Fibroblast of gingiva (primary cell): Measurements from ENCODE around the gene APOL1.

ENCODE experiments used
- DNase-seq: peaks from one replicate; pipeline ENCODE4 v3.0.0-alpha.2; 2011; ENCODE audit warnings: low read depth

Gene APOL1

DNA sequence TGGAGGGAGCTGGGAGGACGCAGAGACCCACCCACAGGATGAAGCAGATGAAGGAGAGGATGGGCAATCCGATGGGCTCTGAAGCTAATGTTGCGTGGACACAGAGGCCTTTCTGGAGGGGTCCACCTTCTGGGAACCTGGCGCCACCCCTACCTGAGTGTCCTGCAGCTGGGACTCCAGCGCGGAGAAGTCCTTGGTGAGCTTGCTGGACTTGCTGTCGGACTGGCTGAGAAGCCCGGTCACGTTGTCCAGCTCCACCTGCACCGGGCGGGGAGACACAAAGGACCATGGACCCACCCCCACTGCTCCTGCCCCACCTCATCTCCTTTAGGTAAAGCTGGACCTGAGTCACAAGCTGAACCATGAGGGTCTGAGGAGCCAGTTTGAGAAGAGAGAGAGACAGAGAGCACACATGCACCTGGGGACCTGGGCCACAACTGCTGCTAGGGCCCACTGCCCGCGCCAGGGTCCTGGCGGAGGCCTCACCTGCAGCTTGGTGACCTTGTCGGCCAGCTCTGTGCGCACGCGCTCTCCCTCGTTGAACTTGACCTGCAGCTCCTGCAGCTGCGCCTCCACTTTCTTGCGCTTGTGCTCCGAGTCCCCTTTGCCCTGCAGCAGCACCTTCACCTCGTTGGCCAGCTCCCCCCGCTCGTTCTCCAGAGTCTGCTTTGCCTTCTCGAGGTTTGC is 40.8 kb downstream of the APOL1 start:
- no peak for DNase-seq

- no peak for DNase-seq
Observed at GRCh38 chr22:36294293-36294620, 41.3 kb downstream of the APOL1 start.

GRCh38 chr22:36294801-36295200 is 41.9 kb downstream of the APOL1 start:
- DNase-seq: no peak

DNA sequence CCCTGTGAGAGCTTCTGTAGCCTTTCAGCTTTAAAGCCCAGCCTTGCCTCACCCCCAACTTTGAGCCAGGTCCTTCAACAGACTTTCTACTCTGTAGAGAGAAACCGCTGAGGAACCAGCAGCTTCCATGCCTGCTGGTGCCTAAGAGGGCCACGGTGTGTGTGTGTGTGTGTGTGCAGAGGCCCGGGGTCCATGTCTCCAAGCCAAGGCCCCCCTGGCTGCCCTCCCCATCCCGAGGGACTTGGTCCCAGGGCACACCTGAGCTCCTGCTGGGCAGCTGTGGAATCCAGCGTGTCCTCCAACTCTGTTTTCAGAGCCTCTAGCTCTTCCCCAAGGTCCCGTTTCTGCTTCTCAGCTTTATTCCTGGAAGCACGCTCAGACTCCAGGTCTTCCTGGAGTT is 42.3 kb downstream of the APOL1 start:
- DNase-seq: no peak

- no peak for DNase-seq
Observed at GRCh38 chr22:36296690-36297089, 43.8 kb downstream of the APOL1 start.

DNA sequence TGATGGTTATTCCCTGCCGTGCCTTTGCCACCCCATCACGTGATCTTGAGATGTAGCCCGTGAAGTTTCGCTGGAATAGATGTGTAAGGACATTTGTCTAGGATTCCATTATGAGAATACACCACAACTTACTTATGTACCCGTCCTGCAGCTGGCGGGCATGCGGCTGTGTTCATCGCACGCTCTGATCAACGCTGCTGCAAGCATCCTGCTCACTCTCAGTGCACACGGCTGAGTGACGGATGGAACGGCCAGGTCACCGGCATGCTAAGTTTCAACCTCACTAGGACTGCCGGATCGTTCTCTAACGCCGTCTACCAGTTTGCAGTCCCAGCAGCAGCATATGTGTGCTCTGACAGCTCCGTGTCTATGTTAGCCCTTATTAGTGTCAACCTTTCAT is 44.6 kb downstream of the APOL1 start:
- no peak for DNase-seq

DNA sequence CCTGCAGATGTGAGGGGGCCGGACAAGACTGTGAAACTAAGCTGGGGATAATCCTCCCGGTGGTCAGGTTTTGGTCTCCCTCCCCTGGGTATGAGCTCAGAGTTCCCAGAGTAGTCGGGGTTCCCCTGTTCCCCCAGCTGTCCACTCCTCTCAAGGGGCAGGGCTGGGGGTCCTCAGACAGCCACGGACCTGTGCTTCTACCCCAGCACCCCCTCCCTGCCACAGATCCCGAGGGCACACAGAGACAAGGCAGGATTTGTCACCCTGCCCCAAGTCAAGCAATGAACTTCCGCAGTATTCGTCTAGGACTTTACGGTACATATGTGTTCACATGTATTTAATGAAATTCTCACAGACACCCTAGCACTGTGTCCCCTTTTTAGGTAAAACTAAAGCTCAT is 45.2 kb downstream of the APOL1 start:
- DNase-seq: no peak

DNA sequence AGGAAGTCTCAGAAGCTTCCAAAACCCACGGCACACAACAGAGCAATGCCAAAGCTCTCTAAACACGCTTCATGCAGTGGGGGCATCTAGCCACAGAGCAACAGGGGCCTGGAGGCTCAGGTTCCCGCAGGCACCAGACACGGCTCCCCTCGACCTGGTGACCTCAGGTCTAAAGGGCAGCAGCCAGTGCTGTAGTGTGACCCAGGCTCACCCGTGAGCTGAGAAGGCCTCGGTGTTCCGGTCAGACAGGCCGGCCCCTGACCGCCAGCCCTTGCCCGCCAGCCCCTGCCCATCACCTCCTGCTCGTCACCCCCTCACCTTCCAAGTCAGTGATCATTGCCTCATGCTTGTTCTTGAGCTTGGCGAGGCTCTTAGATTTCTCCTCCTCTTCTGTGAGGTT is 45.7 kb downstream of the APOL1 start:
- DNase-seq: no peak

- no peak for DNase-seq
Observed at GRCh38 chr22:36299295-36299694, 46.4 kb downstream of the APOL1 start.

DNA sequence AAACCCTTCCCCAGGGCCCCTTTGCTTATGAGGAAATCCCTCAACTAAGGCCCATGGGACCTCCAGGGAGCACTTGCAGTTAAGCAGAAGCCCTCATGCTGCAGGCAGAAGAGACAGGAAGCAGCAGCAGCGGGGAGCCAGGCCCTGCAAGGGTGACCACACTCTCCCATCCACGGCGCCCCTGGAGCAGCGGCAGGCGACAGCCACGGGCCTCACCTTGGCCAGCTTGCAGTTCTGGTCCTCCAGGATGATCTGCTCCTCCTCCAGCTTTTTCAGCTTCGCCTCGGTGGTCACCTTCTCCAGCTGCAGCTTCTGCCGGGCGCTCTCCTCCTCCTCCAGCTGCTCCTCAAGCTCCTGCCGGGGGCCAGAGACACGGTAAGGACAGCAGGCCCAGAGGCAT is 47.0 kb downstream of the APOL1 start:
- DNase-seq: no peak

GRCh38 chr22:36300396-36301212 is 47.7 kb downstream of the APOL1 start:
- DNase-seq: no peak

DNA sequence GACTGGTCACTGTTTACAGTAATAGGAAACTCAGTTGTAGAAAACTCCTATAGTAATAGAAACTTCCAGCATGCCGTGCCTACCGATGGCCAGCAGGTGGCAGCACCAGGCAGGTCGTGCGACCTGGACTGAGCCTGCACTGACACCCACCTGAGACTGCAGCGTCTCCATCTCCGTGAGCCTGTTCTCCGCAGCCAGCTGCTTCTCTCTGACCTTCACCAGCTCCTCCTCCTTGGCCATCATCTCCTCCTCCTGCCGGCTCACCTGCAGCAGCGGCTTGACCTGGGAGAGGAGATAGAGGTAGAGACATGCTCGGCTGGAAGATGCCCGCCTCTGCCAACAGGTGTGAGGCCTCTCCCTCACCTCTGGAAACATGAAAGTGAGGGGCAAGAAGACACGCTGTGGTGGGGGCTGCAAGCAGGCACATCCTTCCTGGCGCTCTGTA is 48.5 kb downstream of the APOL1 start:
- peak; percentile 43 for DNase-seq

- DNase-seq: peak; percentile 82
Observed at GRCh38 chr22:36301851-36302250, 48.9 kb downstream of the APOL1 start.

- no peak for DNase-seq
Observed at GRCh38 chr22:36302439-36303114, 49.6 kb downstream of the APOL1 start.

GRCh38 chr22:36303115-36303467 is 50.2 kb downstream of the APOL1 start:
- DNase-seq: no peak

DNA sequence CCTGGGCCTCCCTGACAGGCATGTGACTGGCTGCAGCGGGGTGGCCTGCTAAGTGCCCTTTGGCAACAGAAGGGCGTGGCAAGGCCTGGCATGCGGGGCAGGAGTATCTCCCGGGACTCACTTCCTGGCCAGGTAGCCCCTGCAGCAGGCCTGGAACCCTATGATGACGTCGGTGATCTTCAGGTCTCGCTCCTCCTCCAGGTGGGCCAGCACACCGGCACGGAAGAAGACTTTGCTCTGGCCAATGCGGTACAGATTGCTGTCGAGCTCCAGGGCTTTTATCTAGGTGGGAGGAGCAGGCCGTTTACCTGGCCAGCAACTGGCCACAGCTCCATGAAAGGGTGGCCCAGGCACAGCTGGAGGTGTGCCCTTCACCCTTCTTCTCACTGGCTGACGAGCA is 50.9 kb downstream of the APOL1 start:
- no peak for DNase-seq

- DNase-seq: no peak
Observed at GRCh38 chr22:36304429-36304828, 51.5 kb downstream of the APOL1 start.

DNA sequence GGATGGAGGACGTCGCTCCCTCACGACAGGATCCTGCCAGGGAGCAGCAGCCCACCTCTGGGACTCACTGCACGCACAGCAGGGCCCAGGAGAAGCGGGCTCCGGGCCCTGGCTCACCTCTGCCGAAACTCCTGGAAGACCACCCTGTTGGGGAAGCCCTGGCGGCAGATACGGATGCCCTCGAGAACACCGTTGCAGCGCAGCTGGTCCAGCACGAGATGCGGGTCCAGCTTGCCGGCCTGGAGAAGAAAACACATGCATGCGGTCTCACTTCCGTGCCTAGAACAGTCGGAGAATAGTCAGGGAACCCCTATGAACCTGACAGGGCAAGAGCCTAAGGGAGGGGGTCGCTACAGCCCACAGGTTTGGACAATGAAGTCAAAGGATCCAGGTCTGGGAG is 52.9 kb downstream of the APOL1 start:
- no peak for DNase-seq

GRCh38 chr22:36306227-36306626 is 53.3 kb downstream of the APOL1 start:
- no peak for DNase-seq

DNA sequence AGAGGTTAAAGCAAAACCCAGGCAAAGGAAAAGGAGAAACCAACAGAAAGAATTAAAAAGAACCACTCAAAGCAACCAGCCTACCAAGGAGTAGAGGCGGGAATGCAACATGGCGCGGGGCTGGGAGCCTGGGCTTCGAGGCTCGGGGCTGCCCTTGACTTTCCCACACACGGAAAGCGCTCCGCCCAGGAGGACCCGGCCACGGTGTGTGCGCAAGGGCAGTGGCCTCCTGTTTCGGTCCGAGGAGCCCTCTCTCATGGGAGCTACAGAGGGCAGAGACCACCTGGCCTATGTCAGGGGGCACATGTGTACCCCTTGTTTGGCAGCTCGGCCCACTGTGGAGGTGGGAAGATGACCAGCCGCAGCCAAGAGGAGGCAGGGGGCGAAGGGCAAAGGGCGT is 55.9 kb downstream of the APOL1 start:
- DNase-seq: no peak

GRCh38 chr22:36311386-36312085 is 58.6 kb downstream of the APOL1 start:
- no peak for DNase-seq

- DNase-seq: no peak
Observed at GRCh38 chr22:36315325-36315724, 62.4 kb downstream of the APOL1 start.

GRCh38 chr22:36316419-36316818 is 63.5 kb downstream of the APOL1 start:
- no peak for DNase-seq
